Endothelial cell of umbilical vein (primary cell): ENCODE measurements around the gene NCOA7.

Experiments used
- EZH2 ChIP-seq: IDR thresholded peaks from 2 replicates; pipeline ENCODE4 v1.6.1; 2012; ENCODE audit warnings: borderline replicate concordance, low read depth, mild to moderate bottlenecking, moderate library complexity, low read length, inconsistent platforms; ENCODE audit not compliant: severe bottlenecking
- GATA2 ChIP-seq: IDR thresholded peaks from 2 replicates; pipeline ENCODE4 v1.7.0; 2011; ENCODE audit warnings: low read depth, mild to moderate bottlenecking, moderate library complexity, mixed read lengths, low read length; ENCODE audit not compliant: insufficient read length, insufficient read depth
- JUN ChIP-seq: IDR thresholded peaks from 2 replicates; pipeline ENCODE4 v1.6.1; 2011; ENCODE audit warnings: borderline replicate concordance, low read depth; ENCODE audit not compliant: insufficient read length, insufficient read depth
- MYC ChIP-seq: IDR thresholded peaks from one replicate; pipeline ENCODE4 v1.6.1; 2011; ENCODE audit warnings: mild to moderate bottlenecking, low read depth, low read length
- POLR2A ChIP-seq: IDR thresholded peaks from 2 replicates; pipeline ENCODE4 v1.6.1; 2012; ENCODE audit warnings: low read depth, mild to moderate bottlenecking, control low read depth, low read length
- TF ChIP-seq, protein P1 (sequence below), 2 donors: IDR thresholded peaks; 1 replicate in 1 of 2; 2 replicates in 1 of 2; pipeline ENCODE4 v1.5.1; 2011; ENCODE audit warnings: low read length in 2 of 2, mild to moderate bottlenecking in 2 of 2, moderate library complexity in 2 of 2, control low read depth in 1 of 2, inconsistent platforms in 1 of 2, low read depth in 1 of 2; ENCODE audit not compliant: insufficient read depth in 1 of 2; ENCODE audit errors: extremely low read depth in 1 of 2
- TF ChIP-seq, protein P2 (sequence below): IDR thresholded peaks from 2 replicates; pipeline ENCODE4 v1.6.1; 2011; ENCODE audit not compliant: insufficient read depth, insufficient read length

DNA sequence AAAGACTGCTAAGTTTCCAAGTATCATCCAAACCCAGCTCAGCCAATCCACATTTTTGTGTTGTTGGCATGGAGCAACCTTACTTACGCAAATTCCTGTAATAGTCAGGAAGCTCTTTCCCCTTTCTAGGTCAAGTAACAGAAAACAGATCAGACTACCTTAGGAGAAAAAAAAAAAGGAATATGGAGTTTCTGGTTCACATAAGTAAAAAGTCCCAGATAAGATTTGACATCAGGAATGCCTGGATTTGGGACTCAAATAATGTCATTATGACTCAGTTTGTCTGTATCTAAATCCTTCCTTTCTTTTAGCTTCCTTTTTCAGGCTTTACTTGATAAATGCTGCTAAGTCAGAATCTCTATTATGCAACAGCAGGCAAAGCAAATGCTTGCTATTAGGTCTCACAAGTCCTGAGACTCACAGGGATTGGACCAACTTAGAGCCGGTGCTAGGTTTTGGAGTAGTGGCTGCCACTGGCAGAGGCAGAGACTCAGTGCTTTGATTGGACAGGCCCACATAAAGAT is 44.5 kb downstream of the NCOA7 start:
- TF ChIP-seq EZH2 (no peak), MYC (no peak), POLR2A (no peak), JUN (no peak), GATA2 (no peak)
- TF ChIP-seq, protein P1, sequence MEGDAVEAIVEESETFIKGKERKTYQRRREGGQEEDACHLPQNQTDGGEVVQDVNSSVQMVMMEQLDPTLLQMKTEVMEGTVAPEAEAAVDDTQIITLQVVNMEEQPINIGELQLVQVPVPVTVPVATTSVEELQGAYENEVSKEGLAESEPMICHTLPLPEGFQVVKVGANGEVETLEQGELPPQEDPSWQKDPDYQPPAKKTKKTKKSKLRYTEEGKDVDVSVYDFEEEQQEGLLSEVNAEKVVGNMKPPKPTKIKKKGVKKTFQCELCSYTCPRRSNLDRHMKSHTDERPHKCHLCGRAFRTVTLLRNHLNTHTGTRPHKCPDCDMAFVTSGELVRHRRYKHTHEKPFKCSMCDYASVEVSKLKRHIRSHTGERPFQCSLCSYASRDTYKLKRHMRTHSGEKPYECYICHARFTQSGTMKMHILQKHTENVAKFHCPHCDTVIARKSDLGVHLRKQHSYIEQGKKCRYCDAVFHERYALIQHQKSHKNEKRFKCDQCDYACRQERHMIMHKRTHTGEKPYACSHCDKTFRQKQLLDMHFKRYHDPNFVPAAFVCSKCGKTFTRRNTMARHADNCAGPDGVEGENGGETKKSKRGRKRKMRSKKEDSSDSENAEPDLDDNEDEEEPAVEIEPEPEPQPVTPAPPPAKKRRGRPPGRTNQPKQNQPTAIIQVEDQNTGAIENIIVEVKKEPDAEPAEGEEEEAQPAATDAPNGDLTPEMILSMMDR (IDR thresholded peaks at IDR 0.05; ENCODE audit: extremely low read depth in 1 of 2, insufficient read depth in 1 of 2, low read depth in 1 of 2, low read length in 2 of 2) = no peak
- TF ChIP-seq, protein P2, sequence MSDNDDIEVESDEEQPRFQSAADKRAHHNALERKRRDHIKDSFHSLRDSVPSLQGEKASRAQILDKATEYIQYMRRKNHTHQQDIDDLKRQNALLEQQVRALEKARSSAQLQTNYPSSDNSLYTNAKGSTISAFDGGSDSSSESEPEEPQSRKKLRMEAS = no peak
